A673 (cell line): Measurements from ENCODE around the gene NR4A3.

Source experiments
- EZH2 ChIP-seq: fragments of 200-600 bp; sonication (generic); IDR thresholded peaks from 2 replicates; pipeline ENCODE4 v1.6.1; 2017; ENCODE audit warnings: borderline replicate concordance, low read depth, mild to moderate bottlenecking, mixed read lengths, antibody characterized with exemption, low read length; ENCODE audit not compliant: poor library complexity, severe bottlenecking
- TF ChIP-seq, protein P1 (sequence below): fragments of 300-800, 200-600 bp; sonication (generic); conservative IDR thresholded peaks from 2 replicates; pipeline ENCODE4 v1.5.1; 2017; ENCODE audit warnings: low read depth, mild to moderate bottlenecking, antibody characterized with exemption, low read length, moderate library complexity, mixed read lengths

DNA sequence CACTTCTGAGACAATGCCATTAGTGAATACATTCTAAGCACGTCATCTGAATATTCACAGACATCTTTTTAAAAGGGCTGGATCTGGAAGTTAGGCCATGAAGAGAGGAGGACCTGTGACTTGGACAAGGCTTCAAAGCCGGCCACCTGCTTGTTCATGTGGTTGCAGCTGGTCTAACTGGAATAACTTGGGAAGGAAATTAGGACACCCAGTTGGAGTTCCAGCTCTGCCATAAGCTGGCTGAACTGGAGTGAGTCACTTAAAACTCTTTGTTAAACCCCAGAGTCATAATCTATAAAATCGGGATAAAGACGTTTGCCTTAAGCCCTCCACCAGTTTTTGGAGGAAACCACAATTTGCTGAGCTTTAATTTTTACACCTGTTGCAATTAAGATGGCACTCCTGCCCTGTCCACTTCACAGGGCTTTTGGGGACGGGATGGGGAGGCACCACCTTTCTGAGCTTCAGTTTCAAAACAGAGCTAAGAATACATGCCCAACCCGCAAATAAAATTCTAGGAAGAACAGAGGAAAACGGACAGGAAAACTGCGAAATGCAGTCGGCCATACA is 84.2 kb downstream of the NR4A3 start:
- TF ChIP-seq, protein P1, sequence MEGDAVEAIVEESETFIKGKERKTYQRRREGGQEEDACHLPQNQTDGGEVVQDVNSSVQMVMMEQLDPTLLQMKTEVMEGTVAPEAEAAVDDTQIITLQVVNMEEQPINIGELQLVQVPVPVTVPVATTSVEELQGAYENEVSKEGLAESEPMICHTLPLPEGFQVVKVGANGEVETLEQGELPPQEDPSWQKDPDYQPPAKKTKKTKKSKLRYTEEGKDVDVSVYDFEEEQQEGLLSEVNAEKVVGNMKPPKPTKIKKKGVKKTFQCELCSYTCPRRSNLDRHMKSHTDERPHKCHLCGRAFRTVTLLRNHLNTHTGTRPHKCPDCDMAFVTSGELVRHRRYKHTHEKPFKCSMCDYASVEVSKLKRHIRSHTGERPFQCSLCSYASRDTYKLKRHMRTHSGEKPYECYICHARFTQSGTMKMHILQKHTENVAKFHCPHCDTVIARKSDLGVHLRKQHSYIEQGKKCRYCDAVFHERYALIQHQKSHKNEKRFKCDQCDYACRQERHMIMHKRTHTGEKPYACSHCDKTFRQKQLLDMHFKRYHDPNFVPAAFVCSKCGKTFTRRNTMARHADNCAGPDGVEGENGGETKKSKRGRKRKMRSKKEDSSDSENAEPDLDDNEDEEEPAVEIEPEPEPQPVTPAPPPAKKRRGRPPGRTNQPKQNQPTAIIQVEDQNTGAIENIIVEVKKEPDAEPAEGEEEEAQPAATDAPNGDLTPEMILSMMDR, result no peak
- TF ChIP-seq EZH2, result no peak
